ENCODE measurements around the gene PLPP2. TPM values are rescaled to one million over a fixed set of nuclear protein-coding genes. Genes with fewer than 3 reads are reported as not detected.
"Not testable (repeated sequence)": the region's sequence is repeated elsewhere in the genome, so short reads cannot be mapped to it uniquely, and the experiment has no call there.

The PLPP2 gene
- polyA plus RNA-seq, 3 donors from 2014 or later, result 0.33 TPM; not detected in 2

DNA sequence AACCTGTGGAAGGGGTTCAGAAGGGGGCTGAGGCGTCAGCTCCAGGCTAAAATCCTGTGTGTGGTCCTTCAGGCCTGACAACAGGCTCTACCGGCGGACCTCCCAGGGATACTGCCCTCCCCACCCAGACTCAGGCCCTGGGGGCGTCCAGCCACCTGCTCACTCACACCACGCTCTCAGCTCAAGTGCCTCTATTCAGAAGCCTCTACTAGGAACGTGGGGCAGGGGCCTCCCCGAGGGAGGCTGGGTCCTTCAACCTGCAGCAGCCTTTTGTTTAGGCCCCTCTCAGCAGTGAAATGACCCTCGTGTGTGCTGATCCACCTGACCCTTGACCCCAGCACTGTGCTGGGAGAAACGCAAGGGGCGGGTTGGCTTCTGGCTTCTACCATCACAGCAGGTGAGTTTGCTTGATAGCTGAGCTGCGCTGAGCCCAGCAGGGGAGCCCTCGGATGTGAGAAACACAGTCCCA lies 10.6 kb downstream of the PLPP2 start:
- Mint-ChIP-seq H3K27me3 (ENCODE audit: low read depth in 3 of 3) (peaks cover 0 to 9% (median 5%) of the 10 kb centered on the region in 3 donors), H3K27ac (no peak overlapping the region), H3K4me1 (no peaks in the 10 kb centered on the region), H3K36me3 (no peaks in the 10 kb centered on the region), H3K9me3 (no peaks in the 10 kb centered on the region), H3K4me3 (no peak overlapping the region)
- no peak for DNase-seq

DNA sequence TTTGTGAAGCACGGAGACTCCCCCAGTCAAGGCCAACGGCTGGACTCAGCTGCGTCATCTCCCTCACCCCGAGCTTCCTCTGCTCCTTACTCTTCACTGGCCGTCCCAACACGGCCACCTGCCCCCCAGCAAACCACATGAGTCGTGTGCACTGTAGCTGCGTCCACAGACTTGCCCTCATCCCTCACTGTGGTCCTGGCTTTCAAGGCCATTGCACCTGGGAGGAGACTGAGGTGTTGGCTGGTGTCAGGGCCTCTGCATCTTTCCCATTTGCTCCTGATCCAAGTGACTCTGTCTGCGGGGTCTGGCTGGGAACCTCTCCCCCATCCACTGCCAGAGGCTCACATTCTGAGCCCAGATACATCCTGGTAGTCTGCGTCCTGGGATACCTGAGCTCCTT lies 11.5 kb downstream of the PLPP2 start:
- no peak overlapping the region for H3K4me3 Mint-ChIP-seq
- no peaks in the 10 kb centered on the region for H3K9me3 Mint-ChIP-seq
- H3K27ac Mint-ChIP-seq, result no peak overlapping the region
- no peaks in the 10 kb centered on the region for H3K36me3 Mint-ChIP-seq
- H3K27me3 Mint-ChIP-seq (ENCODE audit: low read depth in 3 of 3), result peaks cover 0 to 14% (median 9%) of the 10 kb centered on the region in 3 donors
- H3K4me1 Mint-ChIP-seq, result no peaks in the 10 kb centered on the region
- DNase-seq, result no peak

DNA sequence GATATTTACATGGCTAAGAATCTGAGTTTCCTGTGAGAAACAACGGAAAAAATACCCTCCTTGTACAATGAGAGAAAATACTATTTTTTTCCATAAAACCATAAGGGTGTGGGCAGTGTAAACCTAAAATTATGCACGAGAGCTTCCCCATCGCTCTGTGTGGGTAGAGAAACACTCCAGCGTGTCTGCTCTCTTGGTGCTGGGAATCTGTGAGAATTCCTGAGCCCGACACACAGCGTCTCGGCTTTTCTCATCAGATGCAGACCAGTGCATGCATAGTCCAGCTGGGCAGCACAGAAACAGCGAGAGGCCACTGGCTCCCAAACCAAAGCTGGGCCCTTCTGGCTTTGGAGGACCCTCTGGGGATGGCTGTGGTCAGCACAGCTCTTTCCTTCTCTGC lies 12.0 kb downstream of the PLPP2 start:
- H3K9me3 Mint-ChIP-seq, result no peaks in the 10 kb centered on the region
- peaks cover 1 to 14% (median 9%) of the 10 kb centered on the region in 3 donors for H3K27me3 Mint-ChIP-seq (ENCODE audit: low read depth in 3 of 3)
- no peaks in the 10 kb centered on the region for H3K36me3 Mint-ChIP-seq
- no peak for DNase-seq
- H3K27ac Mint-ChIP-seq, result no peak overlapping the region
- no peak overlapping the region for H3K4me3 Mint-ChIP-seq
- no peaks in the 10 kb centered on the region for H3K4me1 Mint-ChIP-seq

- Mint-ChIP-seq H3K36me3 (no peaks in the 10 kb centered on the region), H3K9me3 (no peaks in the 10 kb centered on the region), H3K4me3 (no peak overlapping the region), H3K27me3 (ENCODE audit: low read depth in 3 of 3) (peaks cover 3 to 14% (median 9%) of the 10 kb centered on the region in 3 donors), H3K27ac (no peak overlapping the region), H3K4me1 (no peaks in the 10 kb centered on the region)
- DNase-seq, result no peak
Observed at GRCh38 chr19:277581-278165, 13.5 kb downstream of the PLPP2 start.

DNA sequence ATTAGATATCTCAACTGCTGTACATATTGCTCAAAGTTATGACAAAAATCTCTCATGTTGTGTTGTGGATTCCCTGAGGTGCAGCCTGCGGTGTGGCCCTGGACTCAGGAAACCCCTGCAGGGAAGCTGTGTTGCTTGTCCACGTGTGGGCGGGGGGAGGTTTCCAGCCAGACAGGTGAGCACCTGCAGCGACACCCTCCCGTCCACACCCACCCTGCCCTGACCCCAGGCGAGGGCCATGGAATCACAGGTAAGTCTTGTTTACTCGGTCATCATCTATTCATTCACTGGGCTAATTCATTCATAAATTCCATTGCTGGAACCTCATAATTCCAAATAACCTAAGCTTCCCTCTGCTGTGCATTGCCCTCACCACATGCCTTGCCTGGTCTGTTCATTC lies 14.1 kb downstream of the PLPP2 start:
- H3K4me3 Mint-ChIP-seq, result no peak overlapping the region
- no peaks in the 10 kb centered on the region for H3K4me1 Mint-ChIP-seq
- DNase-seq, result no peak
- H3K27me3 Mint-ChIP-seq (ENCODE audit: low read depth in 3 of 3), result peaks cover 3 to 14% (median 9%) of the 10 kb centered on the region in 3 donors
- H3K27ac Mint-ChIP-seq, result no peak overlapping the region
- no peaks in the 10 kb centered on the region for H3K36me3 Mint-ChIP-seq
- no peaks in the 10 kb centered on the region for H3K9me3 Mint-ChIP-seq

GRCh38 chr19:275958-276646 lies 15.1 kb downstream of the PLPP2 start:
- DNase-seq, result no peak
- no peak overlapping the region for H3K4me3 Mint-ChIP-seq
- H3K4me1 Mint-ChIP-seq, result no peaks in the 10 kb centered on the region
- no peaks in the 10 kb centered on the region for H3K36me3 Mint-ChIP-seq
- H3K9me3 Mint-ChIP-seq, result no peaks in the 10 kb centered on the region
- no peak overlapping the region for H3K27ac Mint-ChIP-seq
- peaks cover 3 to 14% (median 6%) of the 10 kb centered on the region in 3 donors for H3K27me3 Mint-ChIP-seq (ENCODE audit: low read depth in 3 of 3)

- no peak overlapping the region for H3K27ac Mint-ChIP-seq
- H3K4me1 Mint-ChIP-seq, result no peaks in the 10 kb centered on the region
- H3K4me3 Mint-ChIP-seq, result no peak overlapping the region
- peaks cover 3 to 14% (median 6%) of the 10 kb centered on the region in 3 donors for H3K27me3 Mint-ChIP-seq (ENCODE audit: low read depth in 3 of 3)
- no peaks in the 10 kb centered on the region for H3K9me3 Mint-ChIP-seq
- H3K36me3 Mint-ChIP-seq, result no peaks in the 10 kb centered on the region
- DNase-seq, result no peak
Observed at GRCh38 chr19:275000-275399, 16.2 kb downstream of the PLPP2 start.

- no peak for DNase-seq
- Mint-ChIP-seq H3K4me3 (no peak overlapping the region), H3K4me1 (no peaks in the 10 kb centered on the region), H3K27me3 (ENCODE audit: low read depth in 3 of 3) (peaks cover 3 to 16% (median 6%) of the 10 kb centered on the region in 3 donors), H3K27ac (no peak overlapping the region), H3K36me3 (no peaks in the 10 kb centered on the region), H3K9me3 (no peaks in the 10 kb centered on the region)
Observed at GRCh38 chr19:273393-273792, 17.8 kb downstream of the PLPP2 start.

- H3K27me3 Mint-ChIP-seq (ENCODE audit: low read depth in 3 of 3), result peaks cover 5 to 16% (median 10%) of the 10 kb centered on the region in 3 donors
- no peaks in the 10 kb centered on the region for H3K36me3 Mint-ChIP-seq
- H3K9me3 Mint-ChIP-seq, result no peaks in the 10 kb centered on the region
- H3K4me1 Mint-ChIP-seq, result peaks cover 4 to 9% of the 10 kb centered on the region in 2 donors
- H3K27ac Mint-ChIP-seq, result peak overlapping the region in 1 of 6 donors; percentile 10
- no peak for DNase-seq
- no peak overlapping the region for H3K4me3 Mint-ChIP-seq
Observed at GRCh38 chr19:271856-272255, 19.3 kb downstream of the PLPP2 start.

DNA sequence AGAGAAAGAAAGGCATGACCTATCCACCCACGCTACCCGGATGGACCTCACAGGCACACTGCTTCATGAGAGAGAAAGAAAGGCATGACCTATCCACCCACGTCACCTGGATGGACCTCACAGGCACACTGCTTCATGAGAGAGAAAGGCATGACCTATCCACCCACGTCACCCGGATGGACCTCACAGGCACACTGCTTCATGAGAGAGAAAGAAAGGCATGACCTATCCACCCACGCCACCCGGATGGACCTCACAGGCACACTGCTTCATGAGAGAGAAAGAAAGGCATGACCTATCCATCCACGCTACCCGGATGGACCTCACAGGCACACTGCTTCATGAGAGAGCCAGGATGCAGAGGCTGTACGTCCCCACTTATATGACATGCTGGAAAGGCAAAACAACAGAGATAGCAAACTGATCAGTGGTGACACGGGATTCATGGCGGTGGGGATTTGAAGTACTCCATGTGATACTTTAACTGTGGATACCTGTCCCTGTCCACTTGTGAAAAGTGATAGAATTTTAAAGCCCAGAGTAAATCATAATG lies 20.4 kb downstream of the PLPP2 start:
- not testable (repeated sequence) for H3K9me3 Mint-ChIP-seq, H3K27ac Mint-ChIP-seq, H3K4me3 Mint-ChIP-seq, H3K36me3 Mint-ChIP-seq, DNase-seq
- peaks cover 5 to 17% (median 8%) of the 10 kb centered on the region in 3 donors for H3K27me3 Mint-ChIP-seq (ENCODE audit: low read depth in 3 of 3)
- H3K4me1 Mint-ChIP-seq, result peaks cover 7 to 14% of the 10 kb centered on the region in 2 donors

GRCh38 chr19:269241-269640 lies 22.0 kb downstream of the PLPP2 start:
- Mint-ChIP-seq H3K9me3 (no peaks in the 10 kb centered on the region), H3K36me3 (no peaks in the 10 kb centered on the region), H3K27me3 (ENCODE audit: low read depth in 3 of 3) (peaks cover 7 to 17% (median 10%) of the 10 kb centered on the region in 3 donors), H3K4me3 (no peak overlapping the region), H3K27ac (no peak overlapping the region), H3K4me1 (peaks cover 7 to 14% of the 10 kb centered on the region in 2 donors)
- no peak for DNase-seq

GRCh38 chr19:262125-262524 lies 29.1 kb downstream of the PLPP2 start:
- no peaks in the 10 kb centered on the region for H3K9me3 Mint-ChIP-seq
- no peak for DNase-seq
- peaks cover 3 to 8% of the 10 kb centered on the region in 2 donors for H3K4me1 Mint-ChIP-seq
- H3K27me3 Mint-ChIP-seq (ENCODE audit: low read depth in 3 of 3), result peaks cover 8 to 20% (median 11%) of the 10 kb centered on the region in 3 donors
- no peak overlapping the region for H3K27ac Mint-ChIP-seq
- no peaks in the 10 kb centered on the region for H3K36me3 Mint-ChIP-seq
- no peak overlapping the region for H3K4me3 Mint-ChIP-seq

GRCh38 chr19:256804-257203 lies 34.4 kb downstream of the PLPP2 start:
- H3K27ac Mint-ChIP-seq, H3K9me3 Mint-ChIP-seq, H3K36me3 Mint-ChIP-seq, DNase-seq, H3K4me3 Mint-ChIP-seq, H3K4me1 Mint-ChIP-seq: not testable (repeated sequence)
- peaks cover 5 to 19% (median 18%) of the 10 kb centered on the region in 3 donors for H3K27me3 Mint-ChIP-seq (ENCODE audit: low read depth in 3 of 3)

GRCh38 chr19:252421-253186 lies 38.6 kb downstream of the PLPP2 start:
- not testable (repeated sequence) for DNase-seq, H3K4me3 Mint-ChIP-seq, H3K9me3 Mint-ChIP-seq, H3K4me1 Mint-ChIP-seq, H3K36me3 Mint-ChIP-seq, H3K27ac Mint-ChIP-seq
- peaks cover 5 to 15% (median 12%) of the 10 kb centered on the region in 3 donors for H3K27me3 Mint-ChIP-seq (ENCODE audit: low read depth in 3 of 3)

Data from immature natural killer cell (primary cell).